LNCAP (cell line): ENCODE results near the gene SLCO2B1.

Experiments used
- TF ChIP-seq, protein P1 (sequence below): fragments of 450-650 bp; IDR thresholded peaks from 2 replicates; pipeline ENCODE4 v1.5.1; 2017; ENCODE audit warnings: mild to moderate bottlenecking

SLCO2B1 gene

DNA sequence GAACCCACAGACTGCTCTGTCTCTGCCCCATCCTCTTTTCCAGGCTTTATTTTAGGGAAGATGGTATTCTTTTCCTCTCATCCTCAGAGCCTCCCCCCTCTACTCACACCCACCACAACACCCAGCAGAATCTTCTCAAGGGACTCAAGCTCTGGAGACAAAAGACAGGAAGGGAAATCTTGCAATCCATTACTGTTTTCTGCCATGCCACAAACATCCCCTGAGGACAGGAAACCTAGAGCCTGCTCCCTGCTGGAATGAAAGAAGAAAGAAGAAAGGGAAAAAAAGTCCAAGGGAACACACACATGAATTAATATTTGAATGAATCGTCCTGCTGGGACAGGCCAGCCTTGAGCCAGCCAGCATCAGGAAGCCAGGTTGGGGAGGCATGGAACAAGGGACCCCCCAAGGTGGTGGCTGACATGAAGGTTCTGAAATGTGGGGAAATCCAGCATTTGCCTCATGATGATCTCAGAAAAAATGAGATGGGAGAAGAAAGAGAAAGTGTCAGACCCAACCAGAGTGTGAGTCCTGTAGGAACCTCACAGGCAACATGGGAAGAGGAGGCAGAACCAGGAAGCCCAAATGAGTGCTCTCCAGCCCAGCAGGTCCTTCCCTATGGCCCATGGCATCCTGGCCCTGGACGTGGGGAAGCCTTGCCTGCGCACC, 34.0 kb downstream of the SLCO2B1 start:
- TF ChIP-seq, protein P1, sequence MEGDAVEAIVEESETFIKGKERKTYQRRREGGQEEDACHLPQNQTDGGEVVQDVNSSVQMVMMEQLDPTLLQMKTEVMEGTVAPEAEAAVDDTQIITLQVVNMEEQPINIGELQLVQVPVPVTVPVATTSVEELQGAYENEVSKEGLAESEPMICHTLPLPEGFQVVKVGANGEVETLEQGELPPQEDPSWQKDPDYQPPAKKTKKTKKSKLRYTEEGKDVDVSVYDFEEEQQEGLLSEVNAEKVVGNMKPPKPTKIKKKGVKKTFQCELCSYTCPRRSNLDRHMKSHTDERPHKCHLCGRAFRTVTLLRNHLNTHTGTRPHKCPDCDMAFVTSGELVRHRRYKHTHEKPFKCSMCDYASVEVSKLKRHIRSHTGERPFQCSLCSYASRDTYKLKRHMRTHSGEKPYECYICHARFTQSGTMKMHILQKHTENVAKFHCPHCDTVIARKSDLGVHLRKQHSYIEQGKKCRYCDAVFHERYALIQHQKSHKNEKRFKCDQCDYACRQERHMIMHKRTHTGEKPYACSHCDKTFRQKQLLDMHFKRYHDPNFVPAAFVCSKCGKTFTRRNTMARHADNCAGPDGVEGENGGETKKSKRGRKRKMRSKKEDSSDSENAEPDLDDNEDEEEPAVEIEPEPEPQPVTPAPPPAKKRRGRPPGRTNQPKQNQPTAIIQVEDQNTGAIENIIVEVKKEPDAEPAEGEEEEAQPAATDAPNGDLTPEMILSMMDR = no peak

DNA sequence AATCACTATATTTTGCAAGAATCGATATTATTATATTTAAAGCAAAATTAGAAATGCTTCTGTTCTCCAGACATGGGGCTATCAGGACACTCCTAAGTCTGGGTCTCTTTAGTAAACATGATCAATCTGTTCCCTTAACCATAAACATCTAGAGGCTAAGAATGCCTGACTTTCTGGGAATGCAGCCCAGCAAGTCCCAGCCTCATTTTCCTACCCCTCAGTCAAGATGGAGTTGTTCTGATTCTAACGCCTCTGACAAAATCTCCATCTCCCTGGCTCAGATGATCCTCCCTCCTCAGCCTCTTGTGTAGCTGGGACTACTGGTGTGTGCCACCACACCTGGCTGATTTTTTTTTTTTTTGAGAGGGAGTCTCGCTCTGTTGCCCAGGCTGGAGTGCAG, 35.0 kb downstream of the SLCO2B1 start:
- TF ChIP-seq, protein P1 = no peak

DNA sequence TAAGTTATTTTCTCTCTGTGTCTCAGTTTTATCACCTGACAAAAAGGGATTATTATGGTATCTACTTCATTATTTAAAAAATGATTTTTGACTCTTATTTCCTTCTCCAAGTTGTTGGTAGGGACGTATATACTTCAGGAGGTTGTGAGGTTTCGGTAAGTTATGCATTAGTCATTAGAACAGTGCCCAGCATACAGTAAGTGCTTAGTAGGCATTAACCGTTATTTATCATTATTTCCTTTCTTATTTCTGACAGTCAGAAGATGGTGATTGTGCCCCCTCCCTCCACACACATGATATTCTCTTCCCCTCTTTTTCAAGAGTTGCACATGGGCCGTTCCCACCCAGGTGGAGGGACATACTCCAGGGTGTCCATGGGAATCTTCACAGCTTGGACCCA, 36.1 kb downstream of the SLCO2B1 start:
- TF ChIP-seq, protein P1 = no peak

DNA sequence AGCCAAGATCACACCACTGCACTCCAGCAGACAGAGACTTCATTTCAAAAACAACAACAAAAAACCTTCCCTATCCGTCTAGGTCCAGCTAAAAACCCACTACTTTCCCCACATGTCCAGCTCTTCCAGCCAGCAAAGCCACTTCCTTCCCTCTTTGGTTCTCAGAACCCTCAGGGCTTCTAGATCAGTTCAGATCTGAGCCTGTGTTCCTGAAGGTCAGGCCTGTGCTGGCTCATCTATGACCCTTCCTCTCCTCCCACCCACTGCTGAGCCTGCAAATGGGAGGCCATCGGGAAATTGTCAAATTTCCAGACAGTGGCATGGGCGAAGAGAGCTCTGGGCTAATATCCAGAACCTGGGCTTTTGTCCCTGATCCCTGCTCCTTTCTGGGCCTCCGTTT, 37.8 kb downstream of the SLCO2B1 start:
- TF ChIP-seq, protein P1 = no peak

DNA sequence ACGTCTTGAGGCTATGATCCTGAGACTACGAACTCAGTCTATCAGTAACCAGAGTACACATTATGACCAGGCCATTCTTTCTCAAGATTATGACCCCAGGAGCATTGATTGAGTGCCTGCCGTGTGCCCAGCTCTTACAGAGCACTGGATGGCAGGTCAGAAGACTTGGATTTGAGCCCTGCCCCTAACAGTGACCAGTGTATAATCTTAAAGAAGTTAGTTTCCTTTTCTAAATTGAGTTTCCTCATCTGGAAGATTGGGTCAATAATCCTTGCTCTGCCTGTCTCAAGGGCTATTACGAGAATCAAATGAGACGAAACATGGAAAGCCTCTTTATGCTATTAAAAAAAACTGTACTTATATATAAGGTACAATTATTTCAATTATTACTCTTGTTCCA, 38.2 kb downstream of the SLCO2B1 start:
- TF ChIP-seq, protein P1 = no peak

DNA sequence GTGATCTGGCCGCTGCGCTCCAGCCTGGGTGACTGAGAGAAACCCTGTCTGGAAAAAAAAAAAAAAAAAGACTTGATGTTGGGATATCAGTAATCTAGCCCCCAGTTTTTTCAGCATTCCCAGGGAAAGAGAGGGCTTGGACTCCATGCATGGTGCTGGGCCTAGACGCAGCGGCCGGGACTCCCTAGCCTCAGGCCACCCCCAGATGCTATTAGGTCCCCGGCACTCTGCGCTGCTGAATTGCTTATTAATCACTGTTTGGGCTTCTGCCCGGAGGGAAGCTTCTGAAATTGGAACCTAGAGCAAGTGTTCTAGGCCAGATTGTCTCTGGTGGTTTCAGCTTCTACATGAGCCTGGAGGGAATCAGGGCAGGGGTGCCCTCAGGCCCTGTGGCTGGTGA, 39.0 kb downstream of the SLCO2B1 start:
- TF ChIP-seq, protein P1 = no peak

DNA sequence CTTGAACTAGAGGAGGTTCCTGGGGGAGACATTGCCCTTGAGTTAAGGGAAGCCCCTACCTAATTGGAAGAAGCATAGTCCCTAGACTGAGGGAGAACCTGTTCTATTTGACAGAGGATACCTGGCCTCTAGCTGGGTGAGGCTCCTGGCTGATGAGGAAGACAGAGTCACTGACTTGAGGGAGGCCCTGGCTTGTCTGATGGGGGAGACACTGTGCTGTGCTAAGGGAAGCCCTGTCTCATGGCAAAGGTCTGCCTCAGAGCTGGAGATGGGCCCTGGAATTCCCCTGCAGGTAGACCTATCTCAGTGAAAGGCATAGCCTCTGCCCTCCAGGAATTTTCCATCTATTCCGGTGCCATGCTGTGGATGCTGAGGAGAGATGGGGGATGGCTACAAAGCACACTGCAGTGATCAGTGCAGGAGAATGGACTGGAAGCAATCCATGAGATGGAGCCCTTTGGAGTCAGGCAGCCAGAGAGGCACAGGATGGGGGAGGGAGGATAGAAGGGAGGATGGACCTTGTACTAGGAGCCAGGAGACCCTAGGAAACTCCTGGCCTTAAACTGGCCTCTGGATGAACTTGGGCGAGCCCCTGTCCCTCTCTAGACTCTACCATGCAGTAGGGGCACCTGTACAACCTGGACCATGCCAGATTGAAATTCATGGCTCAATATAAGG, 39.9 kb downstream of the SLCO2B1 start:
- TF ChIP-seq, protein P1 = no peak

DNA sequence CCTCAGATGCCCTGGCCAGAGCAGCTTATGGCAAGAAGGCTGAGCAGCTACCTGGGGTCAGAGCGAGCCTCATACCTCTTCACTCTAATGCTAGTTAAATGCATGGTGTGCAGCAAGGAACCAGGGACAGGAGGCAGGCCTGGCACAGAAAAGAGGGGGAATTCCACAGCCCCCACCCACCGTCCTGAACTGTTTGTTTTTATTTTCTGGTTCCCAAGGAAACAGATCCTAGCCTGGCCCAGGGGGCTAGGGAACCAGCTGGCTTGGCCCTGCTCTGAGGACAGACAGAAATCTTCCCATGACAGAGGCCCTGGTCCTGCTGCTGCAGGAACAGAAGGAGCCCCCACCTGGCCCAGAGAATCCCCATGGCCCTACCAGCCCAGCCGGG, 40.4 kb downstream of the SLCO2B1 start:
- TF ChIP-seq, protein P1 = no peak
